H1 (cell line): ENCODE results near the gene GTSF1L. TPM values are rescaled to one million over a fixed set of nuclear protein-coding genes. Genes with fewer than 3 reads are reported as not detected.

Experiments
- CTCF ChIA-PET: fragments of 300-600 bp; sonication (Branson Sonifier 250); formaldehyde crosslinking; loops from one replicate; lab custom pipeline; 2021; ENCODE audit not compliant: partially characterized antibody; lab: Charles Lee
- POLR2A ChIA-PET: fragments of 300-600 bp; sonication (Branson Sonifier 250); formaldehyde crosslinking; loops from one replicate; lab custom pipeline; 2021; ENCODE audit warnings: inconsistent platforms; ENCODE audit not compliant: partially characterized antibody; lab: Charles Lee
- DNase-seq, 2 experiments: peaks; one replicate each; pipeline versions ENCODE4 v3.0.0 to v3.0.0-alpha.2; 2010 to 2022; ENCODE audit warnings: low spot score in 2 of 2, low read depth in 1 of 2, mixed read lengths in 1 of 2
- FAIRE-seq: peaks from 2 replicates; lab custom pipeline; 2011; peaks lifted over from hg19 to GRCh38; lab: Jason Lieb, UNC
- H2AFZ ChIP-seq: 2 replicates; pipeline ENCODE4 v1.8.1; 2012; ENCODE audit warnings: low read length, inconsistent platforms
- H2AK5ac ChIP-seq: 2 replicates; pipeline ENCODE4 v1.6.1; 2013; ENCODE audit warnings: low read depth, low read length
- H2BK120ac ChIP-seq: replicated peaks from 2 replicates; pipeline ENCODE3; 2013; ENCODE audit warnings: low read depth, low read length, inconsistent platforms
- H2BK12ac ChIP-seq: 2 replicates; pipeline ENCODE4 v1.6.1; 2013; ENCODE audit warnings: low read depth, low read length
- H2BK15ac ChIP-seq: 2 replicates; pipeline ENCODE4 v1.6.1; 2013; ENCODE audit warnings: low read length
- H2BK20ac ChIP-seq: 2 replicates; pipeline ENCODE4 v1.6.1; 2013; ENCODE audit warnings: low read length
- H2BK5ac ChIP-seq: 2 replicates; pipeline ENCODE4 v1.6.1; 2013; ENCODE audit warnings: low read depth, low read length
- H3K14ac ChIP-seq: 2 replicates; pipeline ENCODE4 v1.6.1; 2013; ENCODE audit warnings: inconsistent platforms; ENCODE audit not compliant: insufficient read length
- H3K18ac ChIP-seq: 2 replicates; pipeline ENCODE4 v1.6.1; 2013; ENCODE audit warnings: low read length; ENCODE audit errors: extremely low read depth
- H3K23ac ChIP-seq: 2 replicates; pipeline ENCODE4 v1.6.1; 2013; ENCODE audit warnings: inconsistent platforms; ENCODE audit not compliant: insufficient read length
- H3K23me2 ChIP-seq: 2 replicates; pipeline ENCODE4 v1.6.1; 2013; ENCODE audit warnings: low read depth, low read length
- H3K27ac ChIP-seq: 2 replicates; pipeline ENCODE4 v1.6.1; 2011; ENCODE audit warnings: low read depth, low read length, inconsistent platforms
- H3K27me3 ChIP-seq, 4 experiments: replicated peaks in 1 of 4; 1 replicate in 1 of 4; 2 replicates in 3 of 4; pipeline versions ENCODE4 v1.6.1 to v1.8.1; 2011 to 2013; ENCODE audit warnings: low read length in 3 of 4, mild to moderate bottlenecking in 3 of 4, inconsistent platforms in 2 of 4, mixed read lengths in 2 of 4, moderate library complexity in 1 of 4; ENCODE audit not compliant: control insufficient read depth in 3 of 4, insufficient read depth in 3 of 4; ENCODE audit errors: extremely low read depth in 1 of 4
- H3K36me3 ChIP-seq, 4 experiments: 2 replicates each; pipeline versions ENCODE4 v1.6.1 to v1.8.1; 2011 to 2013; ENCODE audit warnings: mild to moderate bottlenecking in 4 of 4, low read length in 3 of 4, moderate library complexity in 2 of 4, control low read depth in 1 of 4, inconsistent platforms in 1 of 4; ENCODE audit not compliant: insufficient read depth in 4 of 4, control insufficient read depth in 2 of 4
- H3K4ac ChIP-seq: replicated peaks from 2 replicates; pipeline ENCODE3; 2013; ENCODE audit warnings: low read length, low read depth, mixed read lengths, inconsistent platforms; ENCODE audit not compliant: insufficient read length
- H3K4me1 ChIP-seq, 4 experiments: replicated peaks in 1 of 4; 1 replicate in 1 of 4; 2 replicates in 3 of 4; pipeline versions ENCODE4 v1.6.1 to v1.8.1; 2011 to 2013; ENCODE audit warnings: low read length in 3 of 4, inconsistent platforms in 2 of 4, mixed read lengths in 1 of 4; ENCODE audit not compliant: insufficient read depth in 4 of 4, control insufficient read depth in 3 of 4
- H3K4me2 ChIP-seq, 2 experiments: 2 replicates each; pipeline versions ENCODE4 v1.6.1 to v1.8.1; 2011 to 2013; ENCODE audit warnings: low read depth in 2 of 2, low read length in 2 of 2, control low read depth in 1 of 2, inconsistent platforms in 1 of 2, mild to moderate bottlenecking in 1 of 2; ENCODE audit not compliant: insufficient read depth in 1 of 2
- H3K4me3 ChIP-seq, 4 experiments: fragments of 200-600, 300-600 bp in 1 of 4; sonication (generic), shearing (Covaris generic), sonication (Bioruptor Twin) in 1 of 4; 2 replicates each; pipeline versions ENCODE4 v1.5.1 to v1.8.1; 2011 to 2016; ENCODE audit warnings: low read length in 4 of 4, low read depth in 3 of 4, control low read depth in 2 of 4, inconsistent platforms in 2 of 4, mild to moderate bottlenecking in 2 of 4, mixed read lengths in 1 of 4, moderate library complexity in 1 of 4; ENCODE audit not compliant: insufficient read depth in 2 of 4; ENCODE audit errors: extremely low read depth in 1 of 4
- H3K56ac ChIP-seq: replicated peaks from 2 replicates; pipeline ENCODE3; 2013; ENCODE audit warnings: low read depth, mild to moderate bottlenecking, mixed read lengths, low read length, inconsistent platforms; ENCODE audit not compliant: insufficient read length
- H3K79me1 ChIP-seq: 2 replicates; pipeline ENCODE4 v1.6.1; 2013; ENCODE audit warnings: low read depth, low read length, control low read depth
- H3K79me2 ChIP-seq, 2 experiments: 2 replicates each; pipeline versions ENCODE4 v1.6.1 to v1.8.1; 2012 to 2013; ENCODE audit warnings: low read length in 2 of 2, mild to moderate bottlenecking in 2 of 2, inconsistent platforms in 1 of 2; ENCODE audit not compliant: insufficient read depth in 2 of 2, control insufficient read depth in 1 of 2
- H3K9ac ChIP-seq, 4 experiments: replicated peaks in 1 of 4; 1 replicate in 1 of 4; 2 replicates in 3 of 4; pipeline versions ENCODE4 v1.6.1 to v1.8.1; 2011 to 2013; ENCODE audit warnings: low read depth in 3 of 4, low read length in 3 of 4, control low read depth in 2 of 4, mild to moderate bottlenecking in 2 of 4, moderate library complexity in 2 of 4, inconsistent platforms in 1 of 4; ENCODE audit errors: extremely low read depth in 1 of 4
- H3K9me3 ChIP-seq, 2 experiments: 2 replicates each; pipeline versions ENCODE4 v1.6.1 to v1.8.1; 2012 to 2013; ENCODE audit warnings: mild to moderate bottlenecking in 2 of 2, moderate library complexity in 2 of 2, control low read depth in 1 of 2, inconsistent platforms in 1 of 2, low read depth in 1 of 2, low read length in 1 of 2, mixed read lengths in 1 of 2; ENCODE audit not compliant: insufficient read depth in 2 of 2
- H4K20me1 ChIP-seq, 2 experiments: replicated peaks in 1 of 2; 2 replicates each; pipeline versions ENCODE3 to v1.8.1; 2011 to 2013; ENCODE audit warnings: inconsistent platforms in 2 of 2, low read length in 2 of 2, mild to moderate bottlenecking in 1 of 2; ENCODE audit not compliant: insufficient read depth in 2 of 2, control insufficient read depth in 1 of 2
- H4K5ac ChIP-seq: 2 replicates; pipeline ENCODE4 v1.6.1; 2013; ENCODE audit warnings: low read length, low read depth, mixed read lengths, inconsistent platforms; ENCODE audit not compliant: insufficient read length
- H4K8ac ChIP-seq: 2 replicates; pipeline ENCODE4 v1.8.0; 2013; ENCODE audit warnings: mild to moderate bottlenecking, moderate library complexity, low read length, inconsistent platforms; ENCODE audit not compliant: insufficient read depth; ENCODE audit errors: extremely low read depth
- H4K91ac ChIP-seq: replicated peaks from 2 replicates; pipeline ENCODE3; 2013; ENCODE audit warnings: low read length, mixed read lengths, inconsistent platforms; ENCODE audit not compliant: insufficient read length
- ASH2L ChIP-seq: fragments of 200-600, 300-600 bp; sonication (generic); IDR thresholded peaks from one replicate; pipeline ENCODE4 v1.7.1; 2017; ENCODE audit warnings: low read length
- BACH1 ChIP-seq: IDR thresholded peaks from 2 replicates; pipeline ENCODE4 v1.6.1; 2012; ENCODE audit warnings: low read length, improper control_type of control experiment
- BRCA1 ChIP-seq: IDR thresholded peaks from 2 replicates; pipeline ENCODE4 v1.6.1; 2012; ENCODE audit warnings: low read depth, low read length, improper control_type of control experiment
- CHD1 ChIP-seq: IDR thresholded peaks from 2 replicates; pipeline ENCODE4 v1.6.1; 2012; ENCODE audit warnings: low read depth, low read length, improper control_type of control experiment
- FOSL1 ChIP-seq: IDR thresholded peaks from 2 replicates; pipeline ENCODE4 v1.6.1; 2011; ENCODE audit warnings: mild to moderate bottlenecking, low read depth, low read length, moderate library complexity; ENCODE audit not compliant: insufficient read depth
- JUN ChIP-seq: IDR thresholded peaks from 2 replicates; pipeline ENCODE4 v1.6.1; 2011; ENCODE audit warnings: low read depth, mild to moderate bottlenecking, improper control_type of control experiment, low read length
- RNF2 ChIP-seq: fragments of 200-900, 300-1000 bp; sonication (generic); IDR thresholded peaks from 2 replicates; pipeline ENCODE4 v1.7.1; 2016; ENCODE audit warnings: borderline replicate concordance, low read depth, mild to moderate bottlenecking, antibody characterized with exemption, low read length; ENCODE audit not compliant: poor library complexity, severe bottlenecking; ENCODE audit errors: missing control alignments
- TEAD4 ChIP-seq: IDR thresholded peaks from 2 replicates; pipeline ENCODE4 v1.6.1; 2012; ENCODE audit warnings: low read depth, low read length, inconsistent platforms, mixed read lengths
- WGBS, 2 experiments: shearing (Covaris generic) in 1 of 2; methylation state at CpG; one replicate each; pipeline versions ENCODE4 v1.1.6 to v1.1.7; 2013 to 2015; ENCODE audit warnings: low lambda C conversion rate in 2 of 2, mixed read lengths in 2 of 2, inconsistent platforms in 1 of 2, low coverage in 1 of 2, missing lambda C conversion rate in 1 of 2; ENCODE audit not compliant: insufficient replicate concordance in 2 of 2, insufficient coverage in 1 of 2, insufficient read length in 1 of 2; ENCODE audit errors: extremely low coverage in 1 of 2, missing lambda C conversion rate in 1 of 2; 5-methylcytosine and 5-hydroxymethylcytosine counted together
- long read RNA-seq, 2 experiments: library from RNA in 1 of 2; library from capped mRNA in 1 of 2; stranded (forward); transcript quantifications; one replicate each; pipeline ENCODE4 v2.0.0, GENCODE V29; 2021; ENCODE audit warnings: inconsistent platforms in 1 of 2
- polyA minus RNA-seq, 3 experiments: library from RNA; depleted of rRNA, polyadenylated mRNA; stranded (reverse); fragments of >200 nt; gene quantifications; 1 replicate in 2 of 3; 2 replicates in 1 of 3; pipeline ENCODE4 v1.2.3, GENCODE V29; 2011
- polyA plus RNA-seq, 7 experiments: library from polyadenylated mRNA; depleted of rRNA in 3 of 7; stranded (reverse) in 5 of 7; unstranded in 2 of 7; fragments of >200 nt in 5 of 7; fragments of 200-250 nt in 2 of 7; gene quantifications; 1 replicate in 5 of 7; 2 replicates in 1 of 7; 4 replicates in 1 of 7; pipeline versions ENCODE4 v1.2.1 to v1.2.3, GENCODE V29; 2011 to 2013; ENCODE audit warnings: missing spikeins in 2 of 7, mixed read lengths in 2 of 7
- total RNA-seq: library from RNA; stranded (reverse); fragmentation: NEBNext Ultra II Directional; extraction: Animal tissue kit (Norgen Biotek cat#: 25700); gene quantifications from 2 replicates; pipeline ENCODE4 v1.2.1, GENCODE V29; 2021
- TF ChIP-seq, protein P1 (sequence below): IDR thresholded peaks from 2 replicates; pipeline ENCODE4 v1.6.1; 2012; ENCODE audit warnings: inconsistent platforms

The GTSF1L gene
- total RNA-seq (not detected in 2 replicates), polyA plus RNA-seq (2011; rRNA removed) (not detected in 2 replicates), polyA minus RNA-seq (2011; rRNA and poly(A)+ RNA removed) (not detected in 2 replicates)
- polyA plus RNA-seq (2011; cell fraction: cytosol; rRNA removed), result not detected
- polyA plus RNA-seq (2011; cell fraction: nucleus; rRNA removed), result not detected
- polyA plus RNA-seq (2012, experiment 1 of 2), result not detected in 4 replicates
- not detected for polyA plus RNA-seq (2012, experiment 2 of 2)
- not detected for polyA plus RNA-seq (2013, experiment 1 of 2)
- not detected for polyA plus RNA-seq (2013, experiment 2 of 2)
- polyA minus RNA-seq (2011; cell fraction: cytosol; rRNA and poly(A)+ RNA removed), result not detected
- not detected for polyA minus RNA-seq (2011; cell fraction: nucleus; rRNA and poly(A)+ RNA removed)
- long read RNA-seq, experiment 1, result 0 reads
- long read RNA-seq, experiment 2, result 0 reads

DNA sequence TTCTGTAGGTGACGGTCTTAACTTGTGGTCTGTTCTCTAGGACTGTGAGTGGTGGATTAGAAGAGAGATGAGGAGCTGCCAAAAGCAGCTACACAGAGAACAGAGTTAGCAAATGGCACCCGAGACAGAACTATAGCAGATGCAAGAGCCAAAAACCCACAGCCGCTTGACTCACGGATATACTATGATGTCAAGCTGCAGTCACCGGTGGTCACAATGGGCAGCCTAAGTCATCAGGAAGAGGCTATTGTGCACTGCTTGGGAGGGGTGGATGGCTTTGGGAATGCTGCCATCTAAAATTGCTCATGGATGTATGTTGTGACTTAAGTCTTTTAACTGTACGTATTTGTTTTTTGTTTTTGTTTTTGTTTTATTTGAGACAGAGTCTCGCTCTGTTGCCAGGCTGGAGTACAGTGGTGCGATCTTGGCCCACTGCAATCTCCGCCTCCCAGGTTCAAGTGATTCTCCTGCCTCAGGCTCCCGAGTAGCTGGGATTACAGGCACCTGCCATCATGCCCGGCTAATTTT lies at the start of gene GTSF1L:
TSS of gene GTSF1L (minus strand) at position 192 of the 528 bp plus-strand sequence. CDS start 308 bp downstream, outside the sequence.
- Histone ChIP-seq H3K9ac (no peak within 1 kb of the TSS), H3K36me3 (no peaks in the 10 kb centered on the region), H3K4me3 (no peak within 1 kb of the TSS), H2BK15ac (no peak within 1 kb of the TSS), H3K56ac (no peak within 1 kb of the TSS), H3K79me2 (no peaks in the 10 kb centered on the region), H3K18ac (no peak within 1 kb of the TSS), H2BK12ac (no peak within 1 kb of the TSS), H3K23me2 (no peaks in the 10 kb centered on the region), H3K4me2 (no peak within 1 kb of the TSS), H2BK120ac (no peak within 1 kb of the TSS), H3K9me3 (no peaks in the 10 kb centered on the region), H3K27ac (no peak within 1 kb of the TSS), H3K4ac (no peak within 1 kb of the TSS), H2BK20ac (no peak within 1 kb of the TSS), H4K20me1 (no peaks in the 10 kb centered on the region), H3K14ac (no peak within 1 kb of the TSS), H3K27me3 (no peaks in the 10 kb centered on the region), H4K5ac (no peak within 1 kb of the TSS), H4K91ac (no peak within 1 kb of the TSS), H3K23ac (no peak within 1 kb of the TSS), H3K4me1 (no peaks in the 10 kb centered on the region), H2AFZ (no peak within 1 kb of the TSS), H4K8ac (no peak within 1 kb of the TSS), H3K79me1 (no peaks in the 10 kb centered on the region), H2BK5ac (no peak within 1 kb of the TSS), H2AK5ac (no peak within 1 kb of the TSS)
- WGBS, 2 experiments, result 96% methylated on average over 11 of the region's 11 CpGs; no CpG with 5 or more reads in 1 of the 2 experiments
- ChIA-PET CTCF (interaction anchor here (0.9 kb wide), 1 partner anchor 10 kb away, joined by 4 read pairs; no protein-coding TSS in a partner anchor), POLR2A (interaction anchor here (0.6 kb wide), 1 partner anchor 90 kb away, joined by 3 read pairs; no protein-coding TSS in a partner anchor)
- FAIRE-seq (no peak), DNase-seq (no peak)
- no peak for TF ChIP-seq TEAD4
- TF ChIP-seq CHD1, result no peak
- no peak for TF ChIP-seq BRCA1
- TF ChIP-seq ASH2L, result no peak
- TF ChIP-seq BACH1, result no peak
- no peak for TF ChIP-seq FOSL1
- TF ChIP-seq, protein P1, sequence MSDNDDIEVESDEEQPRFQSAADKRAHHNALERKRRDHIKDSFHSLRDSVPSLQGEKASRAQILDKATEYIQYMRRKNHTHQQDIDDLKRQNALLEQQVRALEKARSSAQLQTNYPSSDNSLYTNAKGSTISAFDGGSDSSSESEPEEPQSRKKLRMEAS, result no peak
- no peak for TF ChIP-seq JUN
- no peak for TF ChIP-seq RNF2
